LNCaP clone FGC (cell line): ENCODE data around the gene NIPBL.
"Not testable (repeated sequence)": the region's sequence is repeated elsewhere in the genome, so short reads cannot be mapped to it uniquely, and the experiment has no call there.

Experiments
- DNase-seq: peaks from one replicate; pipeline ENCODE4 v3.0.0-alpha.2; 2011; ENCODE audit warnings: low read depth
- H3K4me3 ChIP-seq: 2 replicates; pipeline ENCODE4 v1.5.1; 2011; ENCODE audit warnings: mild to moderate bottlenecking, low read depth, low read length, control low read depth
- TF ChIP-seq, protein P1 (sequence below): IDR thresholded peaks from 2 replicates; pipeline ENCODE4 v1.5.1; 2012; ENCODE audit warnings: mild to moderate bottlenecking; ENCODE audit not compliant: control insufficient read depth, insufficient read depth; ENCODE audit errors: extremely low read depth

The NIPBL gene

DNA sequence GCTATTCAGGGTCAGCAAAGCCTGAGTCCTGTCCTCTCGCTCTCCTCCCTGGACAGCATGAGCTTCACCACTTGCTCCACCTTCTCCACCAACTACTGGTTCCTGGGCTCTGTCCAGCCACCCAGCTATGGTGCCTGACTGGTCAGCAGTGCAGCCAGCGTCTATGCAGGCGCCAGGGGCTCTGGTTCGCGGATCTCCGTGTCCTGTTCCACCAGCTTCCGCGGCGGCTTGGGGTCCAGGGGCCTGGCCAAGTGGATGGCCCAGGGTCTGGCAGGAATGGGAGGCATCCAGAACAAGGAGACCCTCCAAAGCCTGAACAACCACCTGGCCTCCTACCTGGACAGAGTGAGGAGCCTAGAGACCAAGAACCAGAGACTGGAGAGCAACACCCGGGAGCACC, 8.6 kb downstream of the NIPBL start:
- TF ChIP-seq, protein P1, sequence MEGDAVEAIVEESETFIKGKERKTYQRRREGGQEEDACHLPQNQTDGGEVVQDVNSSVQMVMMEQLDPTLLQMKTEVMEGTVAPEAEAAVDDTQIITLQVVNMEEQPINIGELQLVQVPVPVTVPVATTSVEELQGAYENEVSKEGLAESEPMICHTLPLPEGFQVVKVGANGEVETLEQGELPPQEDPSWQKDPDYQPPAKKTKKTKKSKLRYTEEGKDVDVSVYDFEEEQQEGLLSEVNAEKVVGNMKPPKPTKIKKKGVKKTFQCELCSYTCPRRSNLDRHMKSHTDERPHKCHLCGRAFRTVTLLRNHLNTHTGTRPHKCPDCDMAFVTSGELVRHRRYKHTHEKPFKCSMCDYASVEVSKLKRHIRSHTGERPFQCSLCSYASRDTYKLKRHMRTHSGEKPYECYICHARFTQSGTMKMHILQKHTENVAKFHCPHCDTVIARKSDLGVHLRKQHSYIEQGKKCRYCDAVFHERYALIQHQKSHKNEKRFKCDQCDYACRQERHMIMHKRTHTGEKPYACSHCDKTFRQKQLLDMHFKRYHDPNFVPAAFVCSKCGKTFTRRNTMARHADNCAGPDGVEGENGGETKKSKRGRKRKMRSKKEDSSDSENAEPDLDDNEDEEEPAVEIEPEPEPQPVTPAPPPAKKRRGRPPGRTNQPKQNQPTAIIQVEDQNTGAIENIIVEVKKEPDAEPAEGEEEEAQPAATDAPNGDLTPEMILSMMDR: no peak
- no peak for DNase-seq
- H3K4me3 ChIP-seq: no peak overlapping the region

DNA sequence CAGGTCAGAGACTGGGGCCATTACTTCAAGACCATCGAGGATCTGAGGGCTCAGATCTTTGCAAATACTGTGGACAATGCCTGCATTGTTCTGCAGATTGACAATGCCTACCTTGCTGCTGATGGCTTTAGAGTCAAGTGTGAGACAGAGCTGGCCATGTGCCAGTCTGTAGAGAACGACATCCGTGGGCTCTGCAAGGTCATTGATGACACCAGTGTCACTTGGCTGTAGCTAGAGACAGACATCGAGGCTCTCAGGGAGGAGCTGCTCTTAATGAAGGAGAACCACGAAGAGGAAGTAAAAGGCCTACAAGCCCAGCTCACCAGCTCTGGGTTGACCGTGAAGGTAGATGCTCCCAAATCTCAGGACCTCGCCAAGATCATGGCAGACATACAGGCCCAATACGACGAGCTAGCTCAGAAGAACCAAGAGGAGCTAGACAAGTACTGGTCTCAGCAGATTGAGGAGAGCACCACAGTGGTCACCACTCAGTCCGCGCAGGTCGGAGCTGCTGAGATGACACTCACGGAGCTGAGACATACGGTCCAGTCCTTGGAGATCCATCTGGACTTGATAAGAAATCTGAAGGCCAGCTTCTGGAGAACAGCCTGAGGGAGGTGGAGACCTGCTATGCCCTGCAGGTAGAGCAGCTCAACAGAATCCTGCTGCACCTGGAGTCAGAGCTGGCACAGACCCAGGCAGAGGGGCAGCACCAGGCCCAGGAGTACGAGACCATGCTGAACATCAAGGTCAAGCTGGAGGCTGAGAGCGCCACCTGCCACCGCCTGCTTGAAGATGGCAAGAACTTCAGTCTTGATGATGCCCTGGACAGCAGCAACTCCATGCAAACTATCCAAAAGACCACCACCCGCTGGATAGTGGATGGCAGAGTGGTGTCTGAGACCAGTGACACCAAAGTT, 9.3 kb downstream of the NIPBL start:
- TF ChIP-seq, protein P1: no peak
- H3K4me3 ChIP-seq: no peak overlapping the region
- DNase-seq: no peak

DNA sequence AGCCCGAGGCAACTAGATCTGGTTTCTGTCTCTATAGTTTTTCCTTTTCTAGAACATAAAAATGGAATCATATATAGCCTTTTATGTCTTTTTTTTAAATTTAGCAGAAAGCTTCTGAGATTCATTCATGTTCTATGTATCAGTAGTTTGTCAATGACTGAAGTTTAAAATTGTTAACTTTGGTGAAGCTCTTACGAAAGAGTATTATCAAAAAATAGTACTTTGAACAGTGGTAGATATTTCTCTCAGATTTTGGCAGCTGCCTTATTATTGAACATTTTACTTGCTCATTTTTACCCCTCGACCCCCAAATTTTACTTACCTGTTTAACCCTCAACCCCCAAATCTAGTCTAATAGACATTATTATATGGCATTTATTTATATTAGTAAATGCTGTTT, 10.2 kb downstream of the NIPBL start:
- H3K4me3 ChIP-seq: no peak overlapping the region
- TF ChIP-seq, protein P1: no peak
- DNase-seq: no peak

DNA sequence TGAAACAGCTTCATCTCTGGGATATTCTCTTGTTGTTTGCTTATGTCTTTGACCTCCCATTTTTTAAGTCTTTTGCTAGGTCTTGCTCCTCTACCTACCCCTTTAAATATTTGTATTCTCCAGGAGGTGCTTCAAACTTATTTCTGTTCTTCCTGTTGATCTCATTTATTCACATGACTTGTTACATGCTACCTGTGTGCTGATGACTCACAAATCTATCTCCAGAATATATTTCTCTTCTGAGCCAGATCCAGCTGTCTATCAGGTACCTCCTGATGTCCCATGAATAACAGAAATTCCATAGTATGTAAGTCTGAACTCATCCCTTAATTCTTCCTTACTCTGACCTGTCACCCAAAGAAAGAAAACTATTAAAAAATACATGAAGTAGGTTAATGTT, 11.0 kb downstream of the NIPBL start:
- TF ChIP-seq, protein P1: no peak
- no peak for DNase-seq
- no peak overlapping the region for H3K4me3 ChIP-seq

DNA sequence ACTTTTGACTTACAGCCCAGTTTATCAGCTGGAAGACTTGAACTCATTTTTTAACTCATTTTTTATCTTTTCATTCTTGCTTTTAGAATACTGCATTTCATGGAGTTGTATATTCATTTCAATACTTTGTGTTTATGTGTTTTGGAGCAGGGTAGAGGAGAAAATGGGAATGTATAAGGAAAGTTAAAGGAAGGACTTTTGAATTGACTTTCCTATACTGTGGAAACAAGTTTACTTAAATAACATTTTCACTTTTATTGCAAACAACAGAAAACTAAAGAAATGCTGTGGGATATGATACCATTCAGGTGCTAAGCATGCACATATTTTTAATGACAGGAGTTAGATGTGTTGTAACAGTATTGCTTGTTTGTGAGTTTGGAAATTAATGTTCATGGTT, 11.7 kb downstream of the NIPBL start:
- TF ChIP-seq, protein P1: no peak
- no peak overlapping the region for H3K4me3 ChIP-seq
- no peak for DNase-seq

DNA sequence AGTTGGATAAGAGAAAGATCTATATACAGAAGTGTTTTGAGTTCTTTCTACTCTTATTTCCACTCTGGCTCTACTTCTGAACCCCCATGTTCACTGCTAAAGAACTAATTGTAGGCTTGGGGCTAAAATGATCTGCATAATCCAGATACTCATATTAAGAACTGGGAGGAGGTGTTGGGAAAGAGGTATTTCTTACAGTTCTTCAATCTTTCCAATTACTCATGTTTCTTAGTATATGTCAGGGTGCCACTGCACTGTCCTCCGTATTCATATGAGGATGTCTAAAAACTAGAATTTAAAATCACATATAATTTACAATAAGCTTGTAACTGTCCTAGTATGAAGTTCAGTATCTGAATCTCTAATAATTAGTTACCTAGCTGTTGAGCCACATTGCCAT, 12.7 kb downstream of the NIPBL start:
- H3K4me3 ChIP-seq: no peak overlapping the region
- DNase-seq: no peak
- TF ChIP-seq, protein P1: no peak

DNA sequence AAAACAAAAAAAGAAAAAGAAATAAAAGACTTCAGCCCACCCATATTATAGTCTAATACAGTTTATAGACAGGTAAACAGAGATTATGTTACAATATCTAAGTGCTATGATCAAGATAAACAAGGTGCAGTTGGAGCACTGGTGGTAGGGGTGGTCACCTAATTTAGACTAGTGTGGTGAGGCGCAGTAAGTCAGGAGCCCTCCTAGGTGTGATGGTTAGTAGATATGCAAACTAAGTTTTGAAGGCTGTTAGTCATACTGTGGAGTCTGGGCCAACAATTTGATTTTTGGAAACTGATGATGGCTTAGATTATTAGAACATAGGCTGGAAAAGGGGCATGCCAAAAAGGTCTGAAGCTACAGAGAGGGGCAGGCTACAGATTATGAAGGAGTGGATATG, 14.7 kb downstream of the NIPBL start:
- DNase-seq: no peak
- TF ChIP-seq, protein P1: no peak
- no peak overlapping the region for H3K4me3 ChIP-seq

DNA sequence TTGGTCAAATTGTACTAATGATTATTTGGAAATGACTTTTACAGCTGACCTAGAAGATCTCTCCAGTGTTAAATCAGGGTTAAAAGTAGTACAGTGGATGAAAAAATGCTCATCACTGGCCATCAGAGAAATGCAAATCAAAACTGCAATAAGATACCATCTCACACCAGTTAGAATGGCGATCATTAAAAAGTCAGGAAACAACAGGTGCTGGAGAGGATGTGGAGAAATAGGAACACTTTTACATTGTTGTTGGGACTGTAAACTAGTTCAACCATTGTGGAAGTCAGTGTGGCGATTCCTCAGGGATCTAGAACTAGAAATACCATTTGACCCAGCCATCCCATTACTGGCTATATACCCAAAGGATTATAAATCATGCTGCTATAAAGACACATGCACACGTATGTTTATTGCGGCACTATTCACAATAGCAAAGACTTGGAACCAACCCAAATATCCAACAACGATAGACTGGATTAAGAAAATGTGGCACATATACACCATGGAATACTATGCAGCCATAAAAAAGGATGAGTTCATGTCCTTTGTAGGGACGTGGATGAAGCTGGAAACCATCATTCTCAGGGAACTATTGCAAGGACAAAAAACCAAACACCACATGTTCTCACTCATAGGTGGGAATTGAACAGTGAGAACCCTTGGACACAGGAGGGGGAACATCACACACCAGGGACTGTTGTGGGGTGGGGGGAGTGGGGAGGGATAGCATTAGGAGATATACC, 15.7 kb downstream of the NIPBL start:
- not testable (repeated sequence) for DNase-seq, H3K4me3 ChIP-seq
